CD4-positive, CD25-positive, alpha-beta regulatory T cell (primary cell): ENCODE measurements around the gene HDAC5. TPM values are rescaled to one million over a fixed set of nuclear protein-coding genes. Genes with fewer than 3 reads are reported as not detected.

Experiments
- ATAC-seq, 2 donors: fragments of 150-1000 bp; cut with Tn5 transposase; one replicate each; pipeline ENCODE4 v1.10.0; 2021; ENCODE audit warnings: low read depth in 2 of 2, moderate number of reproducible peaks in 2 of 2, moderate library complexity in 1 of 2
- DNase-seq, 3 donors: peaks; one replicate each; pipeline versions ENCODE4 v3.0.0 to v3.0.0-alpha.2; 2012 to 2022; ENCODE audit warnings: mixed read lengths in 1 of 3
- H3K27ac ChIP-seq: one replicate; pipeline ENCODE4 v1.7.0; 2013; ENCODE audit warnings: mild to moderate bottlenecking, low read length; ENCODE audit not compliant: insufficient read depth, poor library complexity, severe bottlenecking
- H3K27me3 ChIP-seq: one replicate; pipeline ENCODE4 v1.7.0; 2013; ENCODE audit warnings: low read length; ENCODE audit not compliant: control insufficient read depth, insufficient read depth
- H3K36me3 ChIP-seq: one replicate; pipeline ENCODE4 v1.7.0; 2013; ENCODE audit warnings: mild to moderate bottlenecking, low read length, moderate library complexity; ENCODE audit not compliant: control insufficient read depth, insufficient read depth
- H3K4me1 ChIP-seq: 2 replicates; pipeline ENCODE4 v1.7.0; 2013; ENCODE audit warnings: mild to moderate bottlenecking, low read length; ENCODE audit not compliant: insufficient read depth, control insufficient read depth, poor library complexity, severe bottlenecking
- H3K4me3 ChIP-seq: one replicate; pipeline ENCODE4 v1.7.0; 2013; ENCODE audit warnings: low read depth, mild to moderate bottlenecking, low read length, moderate library complexity
- H3K9me3 ChIP-seq, 2 experiments: 1 replicate in 1 of 2; 2 replicates in 1 of 2; pipeline ENCODE4 v1.7.0; 2013; ENCODE audit warnings: low read length in 2 of 2, mild to moderate bottlenecking in 1 of 2, moderate library complexity in 1 of 2; ENCODE audit not compliant: control insufficient read depth in 2 of 2
- H3K27ac Mint-ChIP-seq, 3 donors: one replicate each; pipeline ENCODE4 v1.8.0; 2020 to 2022; ENCODE audit warnings: mild to moderate bottlenecking in 3 of 3, mixed read lengths in 3 of 3, moderate library complexity in 2 of 3
- H3K27me3 Mint-ChIP-seq: one replicate; pipeline ENCODE4 v1.8.0; 2022; ENCODE audit warnings: mild to moderate bottlenecking, mixed read lengths
- H3K36me3 Mint-ChIP-seq: one replicate; pipeline ENCODE4 v1.8.0; 2020; ENCODE audit warnings: mixed read lengths
- H3K4me1 Mint-ChIP-seq, 4 donors: one replicate each; pipeline ENCODE4 v1.8.0; 2020 to 2022; ENCODE audit warnings: mixed read lengths in 4 of 4, mild to moderate bottlenecking in 1 of 4
- H3K4me3 Mint-ChIP-seq, 4 donors: one replicate each; pipeline ENCODE4 v1.8.0; 2020 to 2022; ENCODE audit warnings: mild to moderate bottlenecking in 4 of 4, mixed read lengths in 4 of 4, moderate library complexity in 3 of 4
- H3K9me3 Mint-ChIP-seq, 7 donors: one replicate each; pipeline ENCODE4 v1.8.0; 2020 to 2022; ENCODE audit warnings: mixed read lengths in 7 of 7, mild to moderate bottlenecking in 3 of 7, moderate library complexity in 2 of 7
- polyA plus RNA-seq, 4 donors: library from polyadenylated mRNA; unstranded; fragments of 300-500 nt; fragmentation: Illumina TruSeq; gene quantifications; one replicate each; pipeline ENCODE4 v1.2.3, GENCODE V29; 2021
- total RNA-seq: library from RNA; stranded (reverse); gene quantifications from one replicate; pipeline ENCODE4 v1.2.3, GENCODE V29; 2022

Gene HDAC5
- total and polyA plus RNA-seq, 5 donors from 2014 or later, result 10.6 to 69.1 (median 15.3) TPM

DNA sequence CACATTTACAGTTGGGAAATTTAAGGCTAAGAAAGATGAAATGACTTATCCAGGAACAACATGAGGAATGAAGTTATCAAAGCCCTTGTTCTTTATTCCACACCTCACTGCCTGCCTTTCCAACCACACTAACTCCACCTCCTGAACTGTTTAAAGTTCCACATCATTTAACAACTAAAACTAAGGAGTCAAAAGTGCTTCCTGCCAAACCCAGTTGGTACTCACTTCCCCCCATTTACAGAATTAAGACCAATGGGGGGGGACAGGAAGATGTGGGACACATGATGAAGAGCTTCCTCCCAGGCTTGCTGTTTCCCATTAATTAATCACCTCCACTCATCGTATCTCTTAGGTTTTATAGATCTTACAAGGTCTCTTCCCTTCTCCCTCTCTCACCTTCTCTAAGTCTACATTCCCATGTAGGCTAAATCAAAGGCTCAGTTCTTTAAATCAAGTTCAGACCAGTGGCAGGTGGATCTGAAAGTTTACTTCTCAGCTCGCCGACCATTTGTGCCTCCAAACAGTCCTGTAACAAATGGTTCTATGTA is 89.5 kb downstream of the HDAC5 start:
- Mint-ChIP-seq H3K4me3 (no peak overlapping the region), H3K4me1 (peaks cover 4 to 13% (median 9%) of the 10 kb centered on the region in 4 donors), H3K9me3 (no peaks in the 10 kb centered on the region), H3K27me3 (no peaks in the 10 kb centered on the region), H3K27ac (peak overlapping the region; percentile 30 to 82 (median 45)), H3K36me3 (peaks cover 31% of the 10 kb centered on the region)
- Histone ChIP-seq H3K4me1 (no peaks in the 10 kb centered on the region), H3K9me3 (no peaks in the 10 kb centered on the region), H3K4me3 (no peak overlapping the region), H3K36me3 (peaks cover 37% of the 10 kb centered on the region), H3K27ac (no peak overlapping the region), H3K27me3 (no peaks in the 10 kb centered on the region)
- ATAC-seq, result no peak
- peak in 1 of 3 donors; percentile 22 for DNase-seq

DNA sequence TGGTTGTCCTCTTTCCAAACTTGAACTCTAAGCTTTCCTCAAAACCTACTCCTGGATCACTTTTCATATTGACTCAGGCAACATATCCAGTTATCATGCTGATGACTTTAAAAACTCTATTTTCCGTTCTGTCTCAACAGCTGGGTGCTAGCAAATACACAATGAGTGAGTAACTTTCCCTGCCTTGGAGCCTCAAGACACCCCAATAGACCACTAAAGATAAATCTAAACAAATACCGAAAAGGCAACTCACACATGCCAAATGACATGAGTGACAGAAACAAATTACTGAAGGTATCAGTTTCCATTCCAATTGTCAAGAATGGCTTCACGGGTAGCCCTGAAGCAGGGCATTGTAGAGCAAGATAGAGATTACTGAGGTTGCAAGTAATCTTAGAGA is 93.0 kb downstream of the HDAC5 start:
- no peak overlapping the region for H3K4me3 Mint-ChIP-seq
- H3K9me3 ChIP-seq, result no peaks in the 10 kb centered on the region
- H3K36me3 Mint-ChIP-seq, result peaks cover 28% of the 10 kb centered on the region
- H3K4me1 ChIP-seq, result no peaks in the 10 kb centered on the region
- DNase-seq (no peak), ATAC-seq (no peak)
- peaks cover 0 to 13% (median 9%) of the 10 kb centered on the region in 4 donors for H3K4me1 Mint-ChIP-seq
- H3K27ac Mint-ChIP-seq, result no peak overlapping the region
- no peak overlapping the region for H3K4me3 ChIP-seq
- peaks cover 10% of the 10 kb centered on the region for H3K36me3 ChIP-seq
- no peak overlapping the region for H3K27ac ChIP-seq
- H3K9me3 Mint-ChIP-seq, result no peaks in the 10 kb centered on the region
- H3K27me3 ChIP-seq, result no peaks in the 10 kb centered on the region
- H3K27me3 Mint-ChIP-seq, result no peaks in the 10 kb centered on the region

DNA sequence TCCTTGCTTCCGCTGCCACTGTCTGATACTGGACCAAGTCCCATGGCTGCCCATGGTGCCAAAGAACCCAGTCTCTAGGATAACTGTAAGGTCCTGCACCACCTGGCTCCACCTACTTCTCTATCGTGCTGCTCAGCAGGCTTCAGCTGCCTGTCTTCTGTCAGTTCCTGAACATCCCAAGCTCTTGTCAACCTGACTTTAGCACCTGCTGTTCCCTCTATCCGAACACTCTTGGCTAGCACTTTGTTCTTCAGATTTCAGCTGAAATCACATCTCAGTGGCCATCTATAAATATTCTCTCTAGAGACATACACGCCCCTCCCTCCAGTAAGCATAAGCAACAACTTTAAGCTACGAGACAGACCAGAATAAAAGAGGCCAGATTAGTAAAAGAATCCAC is 93.7 kb downstream of the HDAC5 start:
- no peak for ATAC-seq
- Mint-ChIP-seq H3K4me1 (peaks cover 0 to 13% (median 9%) of the 10 kb centered on the region in 4 donors), H3K27ac (no peak overlapping the region), H3K36me3 (peaks cover 28% of the 10 kb centered on the region), H3K9me3 (no peaks in the 10 kb centered on the region), H3K27me3 (no peaks in the 10 kb centered on the region), H3K4me3 (no peak overlapping the region)
- no peak overlapping the region for H3K4me3 ChIP-seq
- H3K36me3 ChIP-seq, result peaks cover 10% of the 10 kb centered on the region
- no peak overlapping the region for H3K27ac ChIP-seq
- no peaks in the 10 kb centered on the region for H3K4me1 ChIP-seq
- H3K27me3 ChIP-seq, result no peaks in the 10 kb centered on the region
- no peaks in the 10 kb centered on the region for H3K9me3 ChIP-seq
- DNase-seq, result no peak

Other genes starting within 250 kb of the HDAC5 start
- gene MPP2, start 216.1 kb downstream of the HDAC5 start, total RNA-seq, result 1.6 TPM
- gene MPP2, start 216.1 kb downstream of the HDAC5 start, polyA plus RNA-seq, result under 1 TPM in 1 of 4 donors, not detected in 3; 0.47 TPM
- gene PPY, start 181.2 kb downstream of the HDAC5 start, total RNA-seq, result not detected
- not detected for gene PPY, start 181.2 kb downstream of the HDAC5 start, polyA plus RNA-seq
- gene PYY, start 169.7 kb downstream of the HDAC5 start, total RNA-seq, result not detected
- gene PYY, start 169.7 kb downstream of the HDAC5 start, polyA plus RNA-seq, result not detected
- 0.39 TPM for gene NAGS, start 119.0 kb downstream of the HDAC5 start, total RNA-seq
- gene NAGS, start 119.0 kb downstream of the HDAC5 start, polyA plus RNA-seq, result 1 to 10 TPM; 1.2 to 1.9 (median 1.3) TPM
- gene TMEM101, start 108.7 kb downstream of the HDAC5 start, total RNA-seq, result 15.8 TPM
- gene TMEM101, start 108.7 kb downstream of the HDAC5 start, polyA plus RNA-seq, result 10 to 100 TPM; 40.7 to 44.9 (median 41.3) TPM
- gene LSM12, start 57.0 kb downstream of the HDAC5 start, total RNA-seq, result 42.6 TPM
- gene LSM12, start 57.0 kb downstream of the HDAC5 start, polyA plus RNA-seq, result 10 to 100 TPM; 69.8 to 83.7 (median 72.6) TPM
- 10.7 TPM for gene G6PC3, start 52.9 kb downstream of the HDAC5 start, total RNA-seq
- gene G6PC3, start 52.9 kb downstream of the HDAC5 start, polyA plus RNA-seq, result 10 to 100 TPM; 15.0 to 21.5 (median 16.5) TPM
- 9.2 TPM for gene HROB, start 18.3 kb upstream of the HDAC5 start, total RNA-seq
- under 1 TPM; 0.16 to 0.67 (median 0.38) TPM for gene HROB, start 18.3 kb upstream of the HDAC5 start, polyA plus RNA-seq
- not detected for gene ASB16, start 47.1 kb upstream of the HDAC5 start, total RNA-seq
- under 1 TPM in 2 of 4 donors, not detected in 2; 0.09 to 0.16 TPM for gene ASB16, start 47.1 kb upstream of the HDAC5 start, polyA plus RNA-seq
- gene TMUB2, start 63.3 kb upstream of the HDAC5 start, total RNA-seq, result 67.7 TPM
- 10 to 100 TPM; 31.7 to 43.7 (median 34.5) TPM for gene TMUB2, start 63.3 kb upstream of the HDAC5 start, polyA plus RNA-seq
- 103 TPM for gene ATXN7L3, start 76.2 kb upstream of the HDAC5 start, total RNA-seq
- gene ATXN7L3, start 76.2 kb upstream of the HDAC5 start, polyA plus RNA-seq, result 10 to 100 TPM; 10.3 to 16.1 (median 12.6) TPM
- 104 TPM for gene UBTF, start 96.0 kb upstream of the HDAC5 start, total RNA-seq
- 10 to 100 TPM; 22.3 to 28.5 (median 26.5) TPM for gene UBTF, start 96.0 kb upstream of the HDAC5 start, polyA plus RNA-seq
- not detected for gene SLC4A1, start 144.5 kb upstream of the HDAC5 start, total RNA-seq
- not detected for gene SLC4A1, start 144.5 kb upstream of the HDAC5 start, polyA plus RNA-seq
- gene RUNDC3A, start 185.0 kb upstream of the HDAC5 start, total RNA-seq, result 0.27 TPM
- gene RUNDC3A, start 185.0 kb upstream of the HDAC5 start, polyA plus RNA-seq, result under 1 TPM in 1 of 4 donors, not detected in 3; 0.96 TPM
- gene SLC25A39, start 201.2 kb upstream of the HDAC5 start, total RNA-seq, result 64.7 TPM
- 100 to 1,000 TPM in 1 of 4 donors, 10 to 100 TPM in 3; 93.8 to 112 (median 98.4) TPM for gene SLC25A39, start 201.2 kb upstream of the HDAC5 start, polyA plus RNA-seq
- gene GRN, start 221.7 kb upstream of the HDAC5 start, total RNA-seq, result 24.3 TPM
- 10 to 100 TPM; 29.1 to 39.4 (median 33.7) TPM for gene GRN, start 221.7 kb upstream of the HDAC5 start, polyA plus RNA-seq
- 0.25 TPM for gene FAM171A2, start 240.2 kb upstream of the HDAC5 start, total RNA-seq
- gene FAM171A2, start 240.2 kb upstream of the HDAC5 start, polyA plus RNA-seq, result under 1 TPM in 2 of 4 donors, not detected in 2; 0.07 to 0.09 TPM